K562 (cell line): ENCODE results near the gene SDR39U1. TPM values are rescaled to one million over a fixed set of nuclear protein-coding genes. Genes with fewer than 3 reads are reported as not detected.
A peak's percentile ranks its signal among the peaks of the same experiment; 100 is the strongest.

ENCODE experiments used
- ATF4 ChIP-seq: fragments of 450-650 bp; formaldehyde crosslinking; IDR thresholded peaks from 2 replicates; pipeline ENCODE4 v1.4.0; 2022; ENCODE audit warnings: mild to moderate bottlenecking, moderate library complexity
- DEAF1 ChIP-seq: fragments of 450-650 bp; formaldehyde crosslinking; IDR thresholded peaks from 2 replicates; pipeline ENCODE4 v1.4.0; 2020; ENCODE audit warnings: mild to moderate bottlenecking, moderate library complexity
- DPF2 ChIP-seq: fragments of 450-650 bp; IDR thresholded peaks from 2 replicates; pipeline ENCODE4 v1.6.1; 2016
- ELF4 ChIP-seq: fragments of 450-650 bp; formaldehyde crosslinking; IDR thresholded peaks from 2 replicates; pipeline ENCODE4 v1.4.0; 2022; ENCODE audit warnings: missing genetic modification characterization
- LEF1 ChIP-seq: fragments of 450-650 bp; IDR thresholded peaks from 2 replicates; pipeline ENCODE4 v1.6.1; 2016; ENCODE audit warnings: mild to moderate bottlenecking
- NFYB ChIP-seq: IDR thresholded peaks from 2 replicates; pipeline ENCODE4 v1.6.1; 2011; ENCODE audit warnings: mild to moderate bottlenecking, moderate library complexity; ENCODE audit not compliant: insufficient read length; ENCODE audit errors: extremely low read depth
- PHB2 ChIP-seq: fragments of 450-650 bp; IDR thresholded peaks from 2 replicates; pipeline ENCODE4 v1.6.1; 2017; ENCODE audit warnings: low read depth
- PHTF2 ChIP-seq: fragments of 250-450 bp; sonication (Bioruptor Pico); IDR thresholded peaks from 2 replicates; pipeline ENCODE4 v1.5.0; 2021; ENCODE audit warnings: mild to moderate bottlenecking
- POLR3G ChIP-seq: IDR thresholded peaks from 2 replicates; pipeline ENCODE4 v1.6.1; 2011; ENCODE audit not compliant: insufficient read length, insufficient replicate concordance; ENCODE audit errors: extremely low read depth
- RB1 ChIP-seq: fragments of 450-650 bp; IDR thresholded peaks from 2 replicates; pipeline ENCODE4 v1.6.1; 2017; ENCODE audit warnings: low read depth, mild to moderate bottlenecking
- RBM25 ChIP-seq: fragments of 200-400 bp; formaldehyde crosslinking; IDR thresholded peaks from 2 replicates; pipeline ENCODE4 v1.6.1; 2018; ENCODE audit warnings: low read length, low read depth, moderate library complexity; ENCODE audit not compliant: severe bottlenecking
- RFX5 ChIP-seq: IDR thresholded peaks from 2 replicates; pipeline ENCODE4 v1.6.1; 2011; ENCODE audit warnings: low read depth, mild to moderate bottlenecking, improper control_type of control experiment, low read length
- SFPQ ChIP-seq: fragments of 200-400 bp; formaldehyde crosslinking; IDR thresholded peaks from 2 replicates; pipeline ENCODE4 v1.6.1; 2017; ENCODE audit warnings: mild to moderate bottlenecking, low read depth, low read length, moderate library complexity
- THAP7 ChIP-seq: fragments of 250-450 bp; sonication (Bioruptor Pico); IDR thresholded peaks from 2 replicates; pipeline ENCODE4 v1.5.0; 2021
- ZNF143 ChIP-seq: sonication (generic); formaldehyde crosslinking; IDR thresholded peaks from 2 replicates; pipeline ENCODE4 v1.9.0; 2022; ENCODE audit warnings: mild to moderate bottlenecking, missing genetic modification reagents
- ZNF408 ChIP-seq: fragments of 250-450 bp; sonication (Bioruptor Pico); IDR thresholded peaks from 2 replicates; pipeline ENCODE4 v1.4.0; 2020; ENCODE audit warnings: low read depth, mild to moderate bottlenecking, moderate library complexity
- ZNF609 ChIP-seq: sonication (generic); formaldehyde crosslinking; IDR thresholded peaks from 2 replicates; pipeline ENCODE4 v1.8.1; 2023; ENCODE audit warnings: missing genetic modification reagents, mild to moderate bottlenecking, borderline replicate concordance
- polyA plus RNA-seq, 8 experiments: library from polyadenylated mRNA; depleted of rRNA in 4 of 8; stranded (reverse) in 5 of 8; unstranded in 3 of 8; fragments of >200 nt; fragmentation: Nextera tagmentation in 2 of 8; fragmentation: Illumina TruSeq in 1 of 8; extraction: Ambion mirVana in 2 of 8; extraction: Trizol in 1 of 8; gene quantifications; 2 replicates each; pipeline versions ENCODE4 v1.2.1 to v1.2.3, GENCODE V29; 2011 to 2014; ENCODE audit warnings: inconsistent platforms in 1 of 8, missing spikeins in 1 of 8
- total RNA-seq, 7 experiments: library from RNA; depleted of rRNA in 6 of 7; stranded (reverse); fragments of >200 nt in 6 of 7; fragmentation: Illumina TruSeq in 2 of 7; extraction: Trizol in 2 of 7; gene quantifications; 2 replicates each; pipeline versions ENCODE4 v1.2.1 to v1.2.3, GENCODE V29; 2011 to 2021; ENCODE audit warnings: low replicate concordance in 1 of 7

Gene SDR39U1
- total and polyA plus RNA-seq, 9 of the 15 experiments (the other 6 are each of a cell fraction or from before 2014, with no cell fraction given) = 10.4 to 56.1 (median 19.8) TPM

- TF ChIP-seq ZNF609 (CRISPR knock-in tag) = no peak
- TF ChIP-seq NFYB = no peak
- TF ChIP-seq PHTF2 (CRISPR knock-in tag) = no peak
- TF ChIP-seq LEF1 = no peak
- TF ChIP-seq SFPQ = no peak
- TF ChIP-seq ZNF143 = no peak
- no peak for TF ChIP-seq DEAF1 (CRISPR knock-in tag)
- no peak for TF ChIP-seq DPF2
- 0 out of 2 replicates have a peak, but pooled peaks have one; percentile 22 for TF ChIP-seq PHB2
- TF ChIP-seq ELF4 = no peak
- no peak for TF ChIP-seq RBM25
- TF ChIP-seq POLR3G = no peak
- TF ChIP-seq RB1 = peak; percentile 60; the same call in 1 of the 2 replicates
- TF ChIP-seq ZNF408 (CRISPR knock-in tag) = no peak
- TF ChIP-seq RFX5 = no peak
- TF ChIP-seq THAP7 = no peak
- TF ChIP-seq ATF4 (CRISPR knock-in tag) = no peak
Measured at GRCh38 chr14:24442240-24443052, at the start of gene SDR39U1 (continued).
